H9 (cell line): ENCODE data around the gene SS18L1. TPM values are rescaled to one million over a fixed set of nuclear protein-coding genes. Genes with fewer than 3 reads are reported as not detected.

Experiments used
- DNase-seq: peaks from one replicate; pipeline ENCODE4 v3.0.0-alpha.2; 2017
- H2AFZ ChIP-seq: one replicate; pipeline ENCODE4 v1.6.1; 2013; ENCODE audit warnings: mild to moderate bottlenecking, low read length, control low read depth, moderate library complexity
- H2AK5ac ChIP-seq: 2 replicates; pipeline ENCODE4 v1.6.1; 2013; ENCODE audit warnings: low read length, control low read depth, mixed read lengths; ENCODE audit not compliant: insufficient read length
- H2BK120ac ChIP-seq: one replicate; pipeline ENCODE4 v1.6.1; 2013; ENCODE audit warnings: low read depth, mild to moderate bottlenecking, low read length, control low read depth, inconsistent platforms; ENCODE audit not compliant: poor library complexity, severe bottlenecking
- H2BK12ac ChIP-seq: 2 replicates; pipeline ENCODE4 v1.6.1; 2013; ENCODE audit warnings: low read length, control low read depth, mixed read lengths, low read depth; ENCODE audit not compliant: insufficient read length
- H2BK15ac ChIP-seq: 2 replicates; pipeline ENCODE4 v1.6.1; 2013; ENCODE audit warnings: low read depth, low read length, control low read depth
- H2BK20ac ChIP-seq: one replicate; pipeline ENCODE4 v1.6.1; 2013; ENCODE audit warnings: low read depth, mild to moderate bottlenecking, low read length, control low read depth, inconsistent platforms; ENCODE audit not compliant: poor library complexity, severe bottlenecking
- H2BK5ac ChIP-seq: 2 replicates; pipeline ENCODE4 v1.6.1; 2013; ENCODE audit warnings: low read length, control low read depth, mixed read lengths; ENCODE audit not compliant: insufficient read length
- H3K14ac ChIP-seq: 2 replicates; pipeline ENCODE4 v1.6.1; 2013; ENCODE audit warnings: low read length, control low read depth; ENCODE audit not compliant: insufficient read depth
- H3K18ac ChIP-seq: 2 replicates; pipeline ENCODE4 v1.6.1; 2013; ENCODE audit warnings: low read depth, mild to moderate bottlenecking, mixed read lengths, low read length, control low read depth; ENCODE audit not compliant: insufficient read length
- H3K23ac ChIP-seq: 2 replicates; pipeline ENCODE4 v1.6.1; 2013; ENCODE audit warnings: low read length, control low read depth, mixed read lengths, low read depth; ENCODE audit not compliant: insufficient read length
- H3K23me2 ChIP-seq: 2 replicates; pipeline ENCODE4 v1.6.1; 2013; ENCODE audit warnings: low read depth, mild to moderate bottlenecking, mixed read lengths, low read length, control low read depth; ENCODE audit not compliant: insufficient read length, poor library complexity, severe bottlenecking
- H3K27ac ChIP-seq: 2 replicates; pipeline ENCODE4 v1.5.1; 2013; ENCODE audit warnings: low read length, control low read depth, mixed read lengths, low read depth; ENCODE audit not compliant: insufficient read length
- H3K27me3 ChIP-seq: 2 replicates; pipeline ENCODE4 v1.6.1; 2013; ENCODE audit warnings: low read length, control low read depth, inconsistent platforms; ENCODE audit not compliant: insufficient read depth
- H3K4ac ChIP-seq: 2 replicates; pipeline ENCODE4 v1.6.1; 2013; ENCODE audit warnings: low read depth, mild to moderate bottlenecking, control low read depth, inconsistent platforms, low read length, moderate library complexity
- H3K4me1 ChIP-seq: 2 replicates; pipeline ENCODE4 v1.6.1; 2013; ENCODE audit warnings: low read length, control low read depth, inconsistent platforms; ENCODE audit not compliant: insufficient read depth
- H3K4me2 ChIP-seq: 2 replicates; pipeline ENCODE4 v1.6.1; 2013; ENCODE audit warnings: low read length, control low read depth, mixed read lengths; ENCODE audit not compliant: insufficient read length, insufficient read depth
- H3K56ac ChIP-seq: 2 replicates; pipeline ENCODE4 v1.6.1; 2013; ENCODE audit warnings: low read depth, mild to moderate bottlenecking, mixed read lengths, low read length, control low read depth; ENCODE audit not compliant: insufficient read length
- H3K79me1 ChIP-seq: 2 replicates; pipeline ENCODE4 v1.6.1; 2013; ENCODE audit warnings: low read depth, mild to moderate bottlenecking, moderate library complexity, low read length, control low read depth, inconsistent platforms; ENCODE audit not compliant: insufficient read depth, poor library complexity, severe bottlenecking
- H3K79me2 ChIP-seq: 2 replicates; pipeline ENCODE4 v1.6.1; 2013; ENCODE audit warnings: low read length, control low read depth, inconsistent platforms; ENCODE audit not compliant: insufficient read depth
- H3K9ac ChIP-seq: 2 replicates; pipeline ENCODE4 v1.6.1; 2013; ENCODE audit warnings: low read length, control low read depth, mixed read lengths; ENCODE audit not compliant: insufficient read length; ENCODE audit errors: extremely low read depth
- H3K9me3 ChIP-seq: one replicate; pipeline ENCODE4 v1.6.1; 2013; ENCODE audit warnings: low read depth, low read length, inconsistent platforms; ENCODE audit not compliant: control insufficient read depth
- H3T11ph ChIP-seq: one replicate; pipeline ENCODE4 v1.6.1; 2013; ENCODE audit warnings: mild to moderate bottlenecking, low read length, control low read depth, inconsistent platforms
- H4K20me1 ChIP-seq: one replicate; pipeline ENCODE4 v1.6.1; 2013; ENCODE audit not compliant: control insufficient read depth, insufficient read length, insufficient read depth
- H4K5ac ChIP-seq: 2 replicates; pipeline ENCODE4 v1.6.1; 2013; ENCODE audit warnings: low read depth, mild to moderate bottlenecking, mixed read lengths, low read length, control low read depth; ENCODE audit not compliant: insufficient read length
- H4K8ac ChIP-seq: replicated peaks from 2 replicates; pipeline ENCODE4 v1.6.1; 2013; ENCODE audit warnings: low read length, control low read depth, mixed read lengths, low read depth; ENCODE audit not compliant: insufficient read length
- H4K91ac ChIP-seq: 2 replicates; pipeline ENCODE4 v1.6.1; 2013; ENCODE audit warnings: low read depth, mild to moderate bottlenecking, moderate library complexity, mixed read lengths, low read length, control low read depth; ENCODE audit not compliant: insufficient read length
- H3K27ac Mint-ChIP-seq, 3 experiments: 2 replicates in 2 of 3; 3 replicates in 1 of 3; pipeline ENCODE4 v1.8.0; 2020 to 2021; ENCODE audit warnings: mixed read lengths in 3 of 3, mild to moderate bottlenecking in 1 of 3, moderate library complexity in 1 of 3
- H3K27me3 Mint-ChIP-seq: 2 replicates; pipeline ENCODE4 v1.8.0; 2021; ENCODE audit warnings: low read depth, mild to moderate bottlenecking, moderate library complexity, mixed read lengths
- H3K36me3 Mint-ChIP-seq, 3 experiments: 2 replicates in 2 of 3; 3 replicates in 1 of 3; pipeline ENCODE4 v1.8.0; 2020 to 2021; ENCODE audit warnings: low read depth in 3 of 3, mixed read lengths in 3 of 3; ENCODE audit not compliant: insufficient read depth in 1 of 3
- H3K4me1 Mint-ChIP-seq, 2 experiments: 2 replicates each; pipeline ENCODE4 v1.8.0; 2020; ENCODE audit warnings: mixed read lengths in 2 of 2
- H3K4me3 Mint-ChIP-seq, 2 experiments: 2 replicates in 1 of 2; 3 replicates in 1 of 2; pipeline ENCODE4 v1.8.0; 2020 to 2021; ENCODE audit warnings: mild to moderate bottlenecking in 2 of 2, mixed read lengths in 2 of 2, moderate library complexity in 1 of 2
- H3K9me3 Mint-ChIP-seq, 2 experiments: 2 replicates in 1 of 2; 3 replicates in 1 of 2; pipeline ENCODE4 v1.8.0; 2020; ENCODE audit warnings: mild to moderate bottlenecking in 2 of 2, mixed read lengths in 2 of 2, moderate library complexity in 1 of 2
- CTCF ChIP-seq: fragments of 200-600 bp; sonication (generic); conservative IDR thresholded peaks from 3 replicates; pipeline ENCODE4 v1.8.0; 2021; ENCODE audit warnings: antibody characterized with exemption, mild to moderate bottlenecking
- WGBS: extraction: QIAGEN DNeasy Blood & Tissue Kit; methylation state at CpG from one replicate; pipeline ENCODE4 v1.1.7; 2013; ENCODE audit warnings: missing lambda C conversion rate, low lambda C conversion rate, mixed read lengths; ENCODE audit not compliant: insufficient read length; ENCODE audit errors: extremely low coverage; 5-methylcytosine and 5-hydroxymethylcytosine counted together
- long read RNA-seq: library from polyadenylated mRNA; unstranded; transcript quantifications from one replicate; pipeline ENCODE4 v2.0.0, GENCODE V29; 2020
- total RNA-seq: library from RNA; stranded (reverse); gene quantifications from 2 replicates; pipeline ENCODE4 v1.2.1, GENCODE V29; 2021

The SS18L1 gene
- 18.8 and 22.2 TPM in 2 replicates for total RNA-seq
- long read RNA-seq, partial matches to known transcripts: 7 of 35 reads
- long read RNA-seq, other reads (novel, unspliced or antisense): 27 of 35 reads

- Histone ChIP-seq H3K4ac (no peak within 1 kb of the TSS), H2BK12ac (no peak within 1 kb of the TSS), H3K4me1 (no peaks in the 10 kb centered on the region), H3K27ac (no peak within 1 kb of the TSS), H2BK20ac (no peak within 1 kb of the TSS), H4K20me1 (no peaks in the 10 kb centered on the region), H3K9me3 (no peaks in the 10 kb centered on the region), H2BK5ac (no peak within 1 kb of the TSS), H3K14ac (peak within 1 kb of the TSS; percentile 70), H2BK120ac (no peak within 1 kb of the TSS), H2AFZ (no peak within 1 kb of the TSS), H3K23me2 (peaks cover 7% of the 10 kb centered on the region), H3K27me3 (no peaks in the 10 kb centered on the region), H3K79me1 (peaks cover 11% of the 10 kb centered on the region), H3K9ac (peak within 1 kb of the TSS; percentile 81), H3K18ac (peak within 1 kb of the TSS; percentile 67), H3K79me2 (peaks cover 48% of the 10 kb centered on the region), H4K8ac (no peak within 1 kb of the TSS), H2AK5ac (no peak within 1 kb of the TSS), H3K23ac (no peak within 1 kb of the TSS), H4K5ac (no peak within 1 kb of the TSS), H2BK15ac (no peak within 1 kb of the TSS; the same call in 1 of the 2 replicates), H3T11ph (no peak within 1 kb of the TSS), H3K56ac (no peak within 1 kb of the TSS), H4K91ac (no peak within 1 kb of the TSS), H3K4me2 (peak within 1 kb of the TSS; percentile 68)
- Mint-ChIP-seq H3K4me1 (peaks cover 31 to 34% of the 10 kb centered on the region in 2 experiments), H3K9me3 (no peaks in the 10 kb centered on the region; a peak in 1 of 5 replicates), H3K27ac (peak within 1 kb of the TSS in 2 of 3 experiments; percentile 94 to 96; a peak in 5 of 7 replicates), H3K27me3 (no peaks in the 10 kb centered on the region), H3K4me3 (peak within 1 kb of the TSS; percentile 84 to 92), H3K36me3 (peaks cover 36 to 46% (median 36%) of the 10 kb centered on the region in 3 experiments)
- DNase-seq: peak; percentile 72
- no CpG with 5 or more reads among the region's 148 CpGs for WGBS
- TF ChIP-seq CTCF: no peak; the same call in 2 of the 3 replicates
Observed at GRCh38 chr20:62143081-62143956, at the start of gene SS18L1, which contains the start of gene PSMA7. SS18L1 (plus strand) TSS chr20:62143769; CDS start chr20:62143821, 52 bp downstream. PSMA7 (minus strand) TSS chr20:62143394; CDS start chr20:62143303, 91 bp downstream.
